Activated T-cell treated with anti-CD3 and anti-CD28 coated beads, Interleukin-2, amount 50 U/mL, for 48 hours (primary cell): ENCODE data around the gene NAB2.
"Not testable (repeated sequence)": the region's sequence is repeated elsewhere in the genome, so short reads cannot be mapped to it uniquely, and the experiment has no call there.

ENCODE experiments used
- DNase-seq, 2 experiments: peaks; one replicate each; pipeline ENCODE4 v3.0.0-alpha.2; 2020

NAB2 gene

GRCh38 chr12:57072661-57073060, 16.3 kb upstream of the NAB2 start:
- no peak for DNase-seq

DNA sequence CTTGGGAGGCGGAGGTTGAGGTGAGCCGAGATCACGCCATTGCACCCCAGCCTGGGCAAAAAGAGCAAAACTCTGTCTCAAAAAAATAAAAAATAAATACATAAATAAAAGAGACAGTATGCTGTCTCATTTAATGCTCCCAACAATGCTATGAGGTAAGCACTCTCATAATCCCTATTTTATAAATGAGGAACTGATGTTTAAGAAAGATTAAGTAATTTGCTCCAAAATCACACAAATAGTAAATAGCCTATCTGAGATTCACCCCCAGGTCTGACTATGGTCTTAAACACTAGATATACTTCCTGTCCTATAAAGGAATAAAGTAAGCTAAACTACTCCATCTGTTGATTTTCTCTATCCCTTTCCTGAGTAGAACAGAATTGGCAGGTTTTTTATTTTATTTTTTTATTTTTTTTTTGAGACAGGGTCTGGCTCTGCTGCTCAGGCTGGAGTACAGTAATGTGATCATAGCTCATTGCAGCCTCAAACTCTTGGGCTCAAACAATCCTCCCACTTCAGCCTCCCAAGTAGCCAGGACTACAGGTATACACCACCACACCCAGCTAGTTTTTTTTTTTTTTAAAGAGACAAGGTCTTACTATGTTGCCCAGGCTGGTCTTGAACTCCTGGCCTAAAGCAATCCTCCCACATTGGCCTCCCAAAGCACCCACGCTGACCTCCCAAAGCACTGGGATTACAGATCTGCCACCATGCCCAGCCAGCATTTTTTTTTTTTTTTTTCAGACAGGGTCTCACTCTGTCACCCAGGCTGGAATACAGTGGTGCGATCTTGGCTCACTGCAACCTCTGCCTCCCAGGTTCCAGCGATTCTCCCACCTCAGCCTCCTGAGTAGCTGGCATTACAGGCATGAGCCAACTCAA, 15.1 kb upstream of the NAB2 start:
- not testable (repeated sequence) for DNase-seq

DNA sequence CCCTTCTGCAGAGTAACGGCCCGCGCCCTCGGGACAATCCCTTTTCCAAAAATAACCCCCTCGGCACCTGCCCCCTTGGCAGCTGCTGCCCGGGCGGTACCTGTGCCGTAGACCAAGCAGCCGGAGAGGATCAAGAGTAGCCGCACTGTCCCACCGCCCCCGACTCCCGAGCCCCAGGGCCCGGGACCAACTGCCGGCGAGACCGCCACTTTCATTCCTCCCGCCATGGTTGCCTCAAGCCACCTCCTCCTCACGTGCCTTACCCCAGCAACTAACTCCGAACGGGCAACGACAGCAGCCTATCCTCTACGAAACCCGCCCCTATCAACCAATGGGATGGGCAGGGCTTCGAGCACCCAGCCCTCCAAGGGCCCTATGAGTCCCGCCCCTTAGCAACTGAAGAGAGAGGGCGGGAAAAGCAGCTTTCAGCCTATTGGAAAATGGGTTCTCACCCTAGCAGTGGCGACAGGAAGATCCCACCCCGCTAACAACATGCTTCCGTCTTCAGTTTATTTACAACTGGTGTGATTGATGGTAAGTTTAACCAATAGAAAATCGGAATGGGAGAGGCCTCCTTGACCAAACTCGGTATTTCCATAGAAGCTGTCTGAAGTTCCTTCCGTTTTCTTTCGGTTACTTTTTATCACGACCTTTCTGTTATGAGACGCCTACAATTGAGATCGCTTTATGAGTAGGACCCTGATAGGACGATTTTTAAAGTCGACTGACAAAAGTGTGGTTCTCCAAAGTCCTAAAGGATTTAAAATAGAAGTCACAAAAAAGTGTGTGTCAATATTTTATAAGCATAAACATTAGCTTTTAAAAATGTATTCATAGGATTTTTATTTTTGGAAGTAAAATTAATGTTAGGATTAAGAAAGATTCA, 10.2 kb upstream of the NAB2 start, which contains the start of gene NEMP1:
Gene NEMP1 (minus strand): TSS at position 273 of the 886 bp plus-strand sequence. CDS start 46 bp downstream, at position 227.
- DNase-seq: peak; percentile 92 to 94

GRCh38 chr12:57079821-57080220, 9.1 kb upstream of the NAB2 start:
- DNase-seq: no peak

GRCh38 chr12:57080855-57081254, 8.1 kb upstream of the NAB2 start:
- no peak for DNase-seq

DNA sequence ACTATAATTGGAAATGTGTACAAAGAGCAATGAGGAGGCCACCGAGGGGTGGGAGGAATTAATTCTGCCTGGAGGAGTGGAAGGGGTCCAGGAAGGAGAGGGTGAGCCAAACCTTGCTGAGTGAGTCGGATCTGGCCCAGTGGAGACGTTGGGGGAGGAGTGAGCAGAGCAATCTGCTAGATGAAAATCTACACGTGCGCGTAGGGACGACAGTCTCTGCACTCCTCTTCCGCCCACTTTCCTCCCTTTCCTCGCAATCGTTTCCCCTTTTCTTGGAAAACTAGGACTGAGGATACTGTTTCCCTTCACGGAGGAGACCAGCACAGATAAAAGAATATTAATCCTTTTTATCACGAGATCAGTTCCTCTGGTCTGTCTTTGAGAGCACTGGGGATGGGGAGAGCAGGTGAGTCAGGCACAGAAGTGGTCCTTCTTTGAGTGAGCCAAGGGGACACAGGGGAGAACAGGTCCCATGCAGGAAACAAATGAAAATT, 2.9 kb upstream of the NAB2 start:
- peak; percentile 68 to 72 for DNase-seq

DNA sequence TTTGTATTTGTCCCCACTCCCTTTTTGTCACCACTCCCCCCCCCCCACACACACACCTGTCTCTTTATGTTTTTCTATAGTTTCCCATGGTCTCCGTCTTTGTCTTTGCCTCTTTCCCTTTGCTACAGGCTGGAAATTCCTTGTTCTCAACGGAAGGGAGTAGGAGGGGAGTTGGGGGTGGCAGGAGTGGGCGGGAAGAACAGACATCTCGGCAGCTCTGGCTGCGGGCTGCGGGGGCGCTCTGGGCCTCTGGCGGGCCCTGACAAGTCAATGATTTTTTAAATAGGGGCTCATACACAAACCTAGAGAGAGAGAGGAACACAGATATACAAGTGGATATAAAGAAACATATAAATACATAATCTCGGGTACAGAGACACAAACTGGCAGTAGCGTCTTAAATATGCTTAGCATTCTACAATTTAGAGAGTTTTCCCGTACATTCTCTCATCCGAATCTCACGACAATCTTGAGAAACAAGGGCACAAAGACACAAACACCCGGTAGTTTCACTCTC, 2.4 kb upstream of the NAB2 start:
- DNase-seq: peak; percentile 66 to 72

DNA sequence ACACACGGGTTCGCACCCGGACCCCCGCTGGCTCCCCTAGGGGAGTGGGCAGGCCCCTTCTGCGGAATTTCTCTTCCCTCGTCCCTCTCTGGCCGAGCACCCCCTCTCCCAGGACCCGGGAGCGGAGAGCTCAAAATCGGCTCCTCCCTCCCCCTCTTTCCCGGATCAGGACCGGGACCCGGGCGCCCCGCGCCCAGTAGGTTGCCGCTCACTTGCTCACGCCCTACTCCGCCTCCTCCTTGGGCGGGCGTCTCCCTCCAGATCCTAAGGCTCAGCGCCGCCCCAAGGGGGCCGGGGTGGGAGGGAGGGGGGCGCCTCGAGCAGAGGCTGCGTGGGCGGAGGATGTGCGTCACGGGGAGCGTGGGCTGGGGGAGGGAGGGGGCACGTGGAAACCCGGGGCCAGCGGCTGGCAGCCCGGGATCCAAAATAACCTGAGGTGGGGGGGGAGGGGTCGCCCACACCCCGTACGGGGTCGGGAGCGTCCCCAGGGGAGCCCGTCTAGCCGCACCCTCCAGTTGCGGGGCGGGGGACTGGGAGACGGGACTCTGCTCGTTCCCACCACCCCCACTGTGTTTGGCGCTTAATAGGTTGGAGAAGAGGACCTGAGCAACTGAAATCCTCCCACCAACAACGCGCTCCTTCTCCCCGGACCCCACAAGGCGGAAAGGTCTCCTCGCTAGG, 1.8 kb upstream of the NAB2 start:
- DNase-seq: peak; percentile 94

DNA sequence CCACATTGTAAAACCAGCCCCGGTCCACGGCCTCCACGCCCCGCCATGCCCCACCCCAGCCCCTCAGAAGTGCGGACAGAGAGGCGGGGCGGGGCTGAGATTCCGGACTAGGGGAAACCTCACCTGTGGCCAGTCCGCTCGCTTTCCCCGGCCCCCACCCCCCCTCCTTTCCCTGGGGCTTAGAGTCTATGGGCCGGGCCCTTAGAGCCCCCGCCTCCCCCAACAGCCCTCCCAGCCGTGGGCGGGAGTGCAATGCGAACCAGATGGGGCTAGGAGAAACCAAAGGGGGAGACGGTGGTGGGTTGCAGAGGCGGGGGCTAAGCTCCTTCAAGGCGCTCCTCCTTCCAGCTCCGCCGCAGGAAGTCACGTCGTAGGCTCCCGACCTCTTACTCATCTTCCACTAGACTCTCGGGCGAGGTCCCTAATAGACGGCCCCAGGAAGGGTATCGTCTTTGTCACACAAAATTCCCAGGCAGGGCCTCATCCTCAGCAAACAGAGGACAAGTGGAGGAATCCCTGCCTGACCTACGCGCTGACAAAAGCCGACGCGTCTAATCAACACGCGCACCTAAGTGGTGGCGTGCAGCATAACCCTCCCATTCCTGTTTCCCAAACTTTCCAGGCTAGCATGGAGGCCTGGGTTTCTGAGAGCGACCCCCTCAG, 1.1 kb upstream of the NAB2 start:
- DNase-seq: peak; percentile 90

DNA sequence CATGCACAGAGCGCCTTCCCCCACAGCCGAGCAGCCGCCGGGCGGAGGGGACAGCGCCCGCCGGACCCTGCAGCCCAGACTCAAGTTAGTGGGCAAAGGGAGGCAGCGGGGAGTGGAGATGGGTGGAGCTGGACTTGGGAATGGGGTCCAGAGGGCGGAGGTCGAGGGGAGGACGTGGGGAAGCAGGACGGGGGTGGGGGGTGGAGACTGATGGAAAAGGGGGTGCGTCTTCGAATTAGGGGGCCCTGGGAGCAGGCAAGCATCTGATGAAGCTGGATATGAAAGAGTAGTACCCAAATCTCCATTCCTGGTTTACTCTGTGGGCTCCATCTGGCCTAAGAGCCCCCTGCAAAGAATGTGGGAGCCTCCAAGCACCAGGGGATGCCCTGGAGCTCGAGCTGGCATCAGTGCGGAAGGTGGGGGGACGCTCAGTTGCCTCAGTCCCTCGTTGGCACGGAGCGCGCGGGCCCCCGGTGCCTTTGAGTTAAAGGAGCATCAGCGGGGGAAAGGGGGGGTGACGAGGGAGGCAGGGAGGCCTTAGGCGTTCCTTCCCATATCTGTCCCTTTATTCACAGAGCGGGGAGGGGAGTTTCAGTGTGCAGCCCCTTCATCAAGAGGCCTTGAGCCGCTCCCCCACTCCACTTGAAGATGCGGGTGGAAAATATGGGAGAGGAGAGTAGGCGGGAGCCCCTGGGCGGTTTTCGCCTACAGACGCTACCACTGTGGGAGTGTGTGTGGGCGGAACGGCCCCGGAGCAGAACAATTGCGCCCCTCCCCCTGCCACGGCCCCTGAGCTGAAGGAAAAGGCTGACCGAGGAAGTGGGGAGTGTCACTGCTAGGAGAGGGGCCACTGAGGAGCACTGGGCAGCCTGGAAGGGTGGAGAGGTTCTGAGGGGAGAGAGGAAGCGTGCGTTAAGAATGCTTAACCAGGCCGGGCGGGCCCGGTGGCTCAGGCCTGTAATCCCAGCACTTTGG, 644 bp downstream of the NAB2 start:
- peak; percentile 65 to 71 for DNase-seq

DNA sequence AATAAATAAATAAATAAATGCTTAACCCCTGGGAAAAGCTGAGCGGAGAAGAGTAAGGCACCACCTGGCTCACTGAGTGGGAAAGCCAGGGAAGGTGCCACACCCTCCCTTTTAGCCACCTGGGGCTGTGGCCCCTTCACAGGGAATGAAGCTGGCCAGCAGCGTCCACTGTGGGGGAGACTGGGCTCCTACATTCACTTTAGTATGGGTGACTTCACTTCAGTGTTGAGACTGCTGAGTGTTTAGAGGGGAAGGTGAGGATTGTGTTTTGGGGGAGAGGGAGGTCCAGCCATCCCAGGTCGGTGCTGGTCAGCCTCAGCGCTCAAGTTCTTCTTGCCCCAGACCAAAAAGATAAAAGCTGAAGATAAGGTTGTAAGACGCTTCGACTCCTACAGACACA, 1.6 kb downstream of the NAB2 start:
- no peak for DNase-seq

DNA sequence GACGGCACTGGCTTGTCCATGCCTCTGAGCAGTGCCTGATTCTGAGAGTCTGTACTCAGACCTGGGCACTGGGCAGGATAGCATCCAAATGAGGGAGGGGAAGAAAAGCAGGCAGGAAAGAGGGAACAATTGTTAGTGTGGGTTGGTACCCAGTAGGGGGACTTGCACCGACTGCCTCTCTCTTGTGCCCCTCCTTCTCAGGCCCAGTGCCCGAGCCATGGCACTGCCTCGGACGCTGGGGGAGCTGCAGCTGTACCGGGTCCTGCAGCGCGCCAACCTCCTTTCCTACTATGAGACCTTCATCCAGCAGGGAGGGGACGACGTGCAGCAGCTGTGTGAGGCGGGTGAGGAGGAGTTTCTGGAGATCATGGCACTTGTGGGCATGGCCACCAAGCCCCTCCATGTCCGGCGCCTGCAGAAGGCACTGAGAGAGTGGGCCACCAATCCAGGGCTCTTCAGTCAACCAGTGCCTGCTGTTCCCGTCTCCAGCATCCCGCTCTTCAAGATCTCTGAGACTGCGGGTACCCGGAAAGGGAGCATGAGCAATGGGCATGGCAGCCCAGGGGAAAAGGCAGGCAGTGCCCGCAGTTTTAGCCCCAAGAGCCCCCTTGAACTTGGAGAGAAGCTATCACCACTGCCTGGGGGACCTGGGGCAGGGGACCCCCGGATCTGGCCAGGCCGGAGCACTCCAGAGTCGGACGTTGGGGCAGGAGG, 2.2 kb downstream of the NAB2 start:
- no peak for DNase-seq

- DNase-seq: no peak
Observed at GRCh38 chr12:57091638-57092528, 3.0 kb downstream of the NAB2 start.

DNA sequence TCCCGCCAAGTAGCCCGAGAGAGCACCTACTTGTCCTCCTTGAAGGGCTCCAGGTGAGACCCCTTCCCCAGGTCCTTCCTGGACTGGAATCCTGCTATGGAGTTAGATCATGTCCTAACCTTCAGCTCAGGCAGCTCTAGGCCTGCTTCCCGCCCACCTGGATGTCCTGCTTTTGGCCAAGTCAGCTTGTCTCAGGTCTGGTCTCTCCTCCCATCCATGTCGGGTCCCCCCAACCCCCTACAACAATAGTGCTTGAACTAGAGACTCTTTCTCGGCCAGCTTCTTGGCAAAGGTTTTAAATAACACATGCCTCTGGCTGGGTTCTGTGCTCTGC, 3.6 kb downstream of the NAB2 start:
- DNase-seq: no peak

- no peak for DNase-seq
Observed at GRCh38 chr12:57092876-57093414, 4.0 kb downstream of the NAB2 start.

- DNase-seq: peak; percentile 85 to 86
Observed at GRCh38 chr12:57093415-57094207, 4.7 kb downstream of the NAB2 start.

DNA sequence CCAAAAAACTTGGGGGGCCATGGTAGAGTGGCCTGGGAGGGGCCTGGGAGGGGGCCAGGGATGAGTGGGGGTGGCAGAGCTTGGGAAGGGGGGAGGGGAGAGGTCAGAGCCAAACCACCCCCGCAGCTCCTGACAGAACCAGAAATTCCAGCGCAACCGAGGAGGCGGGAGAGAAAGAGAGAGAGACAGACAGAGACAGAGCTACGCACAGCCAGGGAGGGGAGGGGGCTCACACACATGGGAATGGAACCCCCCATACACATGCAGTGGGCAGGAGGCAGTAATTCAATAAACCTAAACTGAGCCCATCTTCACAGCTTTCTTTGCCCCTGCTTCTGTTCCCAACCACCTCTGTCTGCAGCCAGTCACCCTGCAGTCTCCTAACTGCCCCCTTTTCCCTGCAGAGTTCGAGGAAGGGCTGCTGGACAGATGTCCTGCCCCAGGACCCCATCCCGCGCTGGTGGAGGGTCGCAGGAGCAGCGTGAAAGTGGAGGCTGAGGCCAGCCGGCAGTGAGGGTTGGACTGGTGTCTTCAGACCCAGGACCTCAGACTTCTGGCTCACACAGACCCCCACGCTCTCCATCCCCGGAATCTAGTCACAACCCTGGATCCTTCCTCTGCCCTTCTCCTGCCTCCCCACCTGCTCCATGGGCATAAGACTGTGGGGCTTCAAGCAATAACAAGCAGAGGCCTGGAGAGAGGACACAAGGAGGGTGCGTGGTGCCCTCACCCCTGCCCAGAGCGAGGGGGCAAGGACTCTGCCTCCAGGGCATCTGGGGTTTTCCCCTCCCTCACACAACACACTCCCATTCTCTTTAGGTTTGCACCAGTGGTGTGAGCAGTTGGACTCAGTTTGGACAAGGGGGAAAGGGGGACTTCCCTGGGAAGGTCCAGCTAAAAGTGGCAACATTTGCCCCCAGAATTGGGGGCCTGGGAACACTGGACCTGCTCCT, 5.6 kb downstream of the NAB2 start:
- DNase-seq: peak in 1 of 2 experiments; percentile 29
